K562 (cell line): ENCODE data around the gene DIP2A. TPM values are rescaled to one million over a fixed set of nuclear protein-coding genes. Genes with fewer than 3 reads are reported as not detected.

Source experiments
- CHD2 ChIP-seq: IDR thresholded peaks from 2 replicates; pipeline ENCODE4 v1.6.1; 2011; ENCODE audit warnings: low read depth, low read length
- DIDO1 ChIP-seq: fragments of 450-650 bp; IDR thresholded peaks from 2 replicates; pipeline ENCODE4 v1.6.1; 2016; ENCODE audit warnings: low read depth, missing biosample characterization, missing genetic modification characterization
- ESRRA ChIP-seq: fragments of 450-650 bp; IDR thresholded peaks from 2 replicates; pipeline ENCODE4 v1.6.1; 2014; ENCODE audit warnings: low read depth, mild to moderate bottlenecking, moderate library complexity, borderline replicate concordance
- GATA2 ChIP-seq: sonication (generic); formaldehyde crosslinking; IDR thresholded peaks from 2 replicates; pipeline ENCODE4 v1.4.0; 2020; ENCODE audit warnings: mild to moderate bottlenecking, missing genetic modification reagents
- HDAC2 ChIP-seq: fragments of 450-650 bp; IDR thresholded peaks from 2 replicates; pipeline ENCODE4 v1.6.1; 2016; ENCODE audit warnings: mild to moderate bottlenecking
- L3MBTL2 ChIP-seq: fragments of 450-650 bp; IDR thresholded peaks from 2 replicates; pipeline ENCODE4 v1.6.1; 2016; ENCODE audit warnings: mild to moderate bottlenecking, moderate library complexity
- NFIC ChIP-seq: fragments of 450-650 bp; IDR thresholded peaks from 2 replicates; pipeline ENCODE4 v1.6.1; 2017; ENCODE audit warnings: mild to moderate bottlenecking, inconsistent platforms
- NONO ChIP-seq, 2 experiments: fragments of 200-400 bp in 1 of 2; fragments of 450-650 bp in 1 of 2; formaldehyde crosslinking in 1 of 2; IDR thresholded peaks; 2 replicates each; pipeline ENCODE4 v1.6.1; 2017; ENCODE audit warnings: low read depth in 2 of 2, mild to moderate bottlenecking in 2 of 2, moderate library complexity in 2 of 2, low read length in 1 of 2
- PCBP2 ChIP-seq: fragments of 200-400 bp; formaldehyde crosslinking; IDR thresholded peaks from 2 replicates; pipeline ENCODE4 v1.6.1; 2018; ENCODE audit warnings: low read length, low read depth, mild to moderate bottlenecking, moderate library complexity; ENCODE audit not compliant: poor library complexity, severe bottlenecking
- POU5F1 ChIP-seq: fragments of 150-350 bp; IDR thresholded peaks from 2 replicates; pipeline ENCODE4 v1.6.1; 2014; ENCODE audit warnings: borderline replicate concordance, low read length, low read depth, mild to moderate bottlenecking; ENCODE audit not compliant: partially characterized antibody
- WHSC1 ChIP-seq: IDR thresholded peaks from one replicate; pipeline ENCODE4 v1.6.1; 2012; ENCODE audit warnings: low read length, control low read depth, inconsistent platforms
- ZBTB7A ChIP-seq: IDR thresholded peaks from 2 replicates; pipeline ENCODE4 v1.6.1; 2011; ENCODE audit warnings: low read depth, mild to moderate bottlenecking, low read length, moderate library complexity, borderline replicate concordance; ENCODE audit not compliant: control insufficient read depth
- ZNF263 ChIP-seq: sonication (generic); formaldehyde crosslinking; IDR thresholded peaks from 2 replicates; pipeline ENCODE4 v1.8.0; 2022; ENCODE audit warnings: mild to moderate bottlenecking, missing genetic modification reagents, borderline replicate concordance
- ZNF408 ChIP-seq: fragments of 250-450 bp; sonication (Bioruptor Pico); IDR thresholded peaks from 2 replicates; pipeline ENCODE4 v1.4.0; 2020; ENCODE audit warnings: low read depth, mild to moderate bottlenecking, moderate library complexity
- ZNF696 ChIP-seq: fragments of 250-450 bp; sonication (Bioruptor Pico); conservative IDR thresholded peaks from 2 replicates; pipeline ENCODE4 v1.4.0; 2020; ENCODE audit warnings: mild to moderate bottlenecking, moderate library complexity
- polyA plus RNA-seq, 8 experiments: library from polyadenylated mRNA; depleted of rRNA in 4 of 8; stranded (reverse) in 5 of 8; unstranded in 3 of 8; fragments of >200 nt; fragmentation: Nextera tagmentation in 2 of 8; fragmentation: Illumina TruSeq in 1 of 8; extraction: Ambion mirVana in 2 of 8; extraction: Trizol in 1 of 8; gene quantifications; 2 replicates each; pipeline versions ENCODE4 v1.2.1 to v1.2.3, GENCODE V29; 2011 to 2014; ENCODE audit warnings: inconsistent platforms in 1 of 8, missing spikeins in 1 of 8
- total RNA-seq, 7 experiments: library from RNA; depleted of rRNA in 6 of 7; stranded (reverse); fragments of >200 nt in 6 of 7; fragmentation: Illumina TruSeq in 2 of 7; extraction: Trizol in 2 of 7; gene quantifications; 2 replicates each; pipeline versions ENCODE4 v1.2.1 to v1.2.3, GENCODE V29; 2011 to 2021; ENCODE audit warnings: low replicate concordance in 1 of 7
- TF ChIP-seq, protein P1 (sequence below), 2 experiments: IDR thresholded peaks; 2 replicates each; pipeline ENCODE4 v1.6.1; 2011; ENCODE audit warnings: borderline replicate concordance in 1 of 2, control low read depth in 1 of 2, low read depth in 1 of 2, low read length in 1 of 2, mild to moderate bottlenecking in 1 of 2, mixed read lengths in 1 of 2, moderate library complexity in 1 of 2; ENCODE audit not compliant: insufficient read depth in 1 of 2, insufficient read length in 1 of 2, poor library complexity in 1 of 2, severe bottlenecking in 1 of 2; ENCODE audit errors: extremely low read depth in 1 of 2
- TF ChIP-seq, protein P2 (sequence below): sonication (generic); formaldehyde crosslinking; IDR thresholded peaks from 2 replicates; pipeline ENCODE4 v1.8.0; 2022; ENCODE audit warnings: mild to moderate bottlenecking, missing genetic modification reagents
- TF ChIP-seq, protein P3 (sequence below): fragments of 150-350 bp; IDR thresholded peaks from 2 replicates; pipeline ENCODE4 v1.6.1; 2014; ENCODE audit warnings: low read depth, mild to moderate bottlenecking, low read length, borderline replicate concordance

The DIP2A gene
- total and polyA plus RNA-seq, 9 of the 15 experiments (the other 6 are each of a cell fraction or from before 2014, with no cell fraction given) = 4.3 to 34.5 (median 20.3) TPM

DNA sequence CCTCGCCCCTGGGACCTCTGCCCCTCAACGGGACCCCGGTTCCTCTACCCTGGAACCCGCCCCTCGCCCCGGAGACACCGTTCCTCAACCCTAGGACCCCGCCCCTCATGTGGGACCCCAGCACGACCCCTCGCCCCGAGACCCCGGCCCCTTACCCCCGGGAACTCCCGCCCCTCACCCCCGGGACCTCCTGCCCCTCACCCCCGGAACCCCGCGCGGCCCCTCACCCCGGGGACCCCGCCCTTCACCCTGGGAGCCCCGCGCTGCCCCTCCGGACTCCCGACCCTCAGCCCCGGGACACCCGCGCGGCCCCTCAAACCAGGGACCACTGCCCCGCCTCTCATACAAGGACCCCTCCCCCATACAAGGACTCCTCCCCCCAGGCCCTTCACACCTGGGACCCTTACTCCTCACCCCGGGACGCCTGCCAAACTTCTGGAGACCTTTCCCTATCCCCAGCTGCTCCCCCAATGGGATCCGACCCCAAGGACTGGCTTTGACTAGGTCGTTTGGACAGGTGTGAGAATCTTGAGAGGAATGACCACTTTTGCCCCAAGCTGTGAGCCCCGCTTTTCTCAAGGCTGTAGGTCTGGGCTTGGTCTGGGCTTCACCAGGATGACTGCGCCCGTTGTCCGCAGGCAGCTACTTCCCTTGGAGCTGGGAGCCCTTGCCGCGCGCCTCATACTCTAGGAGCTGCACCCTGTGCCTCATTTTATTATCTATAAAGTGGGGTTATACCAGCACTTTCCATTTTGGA is 843 bp downstream of the DIP2A start (continued):
- no peak for TF ChIP-seq DIDO1
- TF ChIP-seq, protein P1, sequence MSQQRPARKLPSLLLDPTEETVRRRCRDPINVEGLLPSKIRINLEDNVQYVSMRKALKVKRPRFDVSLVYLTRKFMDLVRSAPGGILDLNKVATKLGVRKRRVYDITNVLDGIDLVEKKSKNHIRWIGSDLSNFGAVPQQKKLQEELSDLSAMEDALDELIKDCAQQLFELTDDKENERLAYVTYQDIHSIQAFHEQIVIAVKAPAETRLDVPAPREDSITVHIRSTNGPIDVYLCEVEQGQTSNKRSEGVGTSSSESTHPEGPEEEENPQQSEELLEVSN (IDR thresholded peaks at IDR 0.05; ENCODE audit: borderline replicate concordance in 1 of 2, extremely low read depth in 1 of 2, insufficient read depth in 1 of 2, insufficient read length in 1 of 2, low read depth in 1 of 2, low read length in 1 of 2, poor library complexity in 1 of 2, severe bottlenecking in 1 of 2) = peak in 1 of 2 experiments; percentile 6
- no peak for TF ChIP-seq GATA2 (CRISPR knock-in tag)
- TF ChIP-seq ESRRA = no peak
- TF ChIP-seq, protein P2, sequence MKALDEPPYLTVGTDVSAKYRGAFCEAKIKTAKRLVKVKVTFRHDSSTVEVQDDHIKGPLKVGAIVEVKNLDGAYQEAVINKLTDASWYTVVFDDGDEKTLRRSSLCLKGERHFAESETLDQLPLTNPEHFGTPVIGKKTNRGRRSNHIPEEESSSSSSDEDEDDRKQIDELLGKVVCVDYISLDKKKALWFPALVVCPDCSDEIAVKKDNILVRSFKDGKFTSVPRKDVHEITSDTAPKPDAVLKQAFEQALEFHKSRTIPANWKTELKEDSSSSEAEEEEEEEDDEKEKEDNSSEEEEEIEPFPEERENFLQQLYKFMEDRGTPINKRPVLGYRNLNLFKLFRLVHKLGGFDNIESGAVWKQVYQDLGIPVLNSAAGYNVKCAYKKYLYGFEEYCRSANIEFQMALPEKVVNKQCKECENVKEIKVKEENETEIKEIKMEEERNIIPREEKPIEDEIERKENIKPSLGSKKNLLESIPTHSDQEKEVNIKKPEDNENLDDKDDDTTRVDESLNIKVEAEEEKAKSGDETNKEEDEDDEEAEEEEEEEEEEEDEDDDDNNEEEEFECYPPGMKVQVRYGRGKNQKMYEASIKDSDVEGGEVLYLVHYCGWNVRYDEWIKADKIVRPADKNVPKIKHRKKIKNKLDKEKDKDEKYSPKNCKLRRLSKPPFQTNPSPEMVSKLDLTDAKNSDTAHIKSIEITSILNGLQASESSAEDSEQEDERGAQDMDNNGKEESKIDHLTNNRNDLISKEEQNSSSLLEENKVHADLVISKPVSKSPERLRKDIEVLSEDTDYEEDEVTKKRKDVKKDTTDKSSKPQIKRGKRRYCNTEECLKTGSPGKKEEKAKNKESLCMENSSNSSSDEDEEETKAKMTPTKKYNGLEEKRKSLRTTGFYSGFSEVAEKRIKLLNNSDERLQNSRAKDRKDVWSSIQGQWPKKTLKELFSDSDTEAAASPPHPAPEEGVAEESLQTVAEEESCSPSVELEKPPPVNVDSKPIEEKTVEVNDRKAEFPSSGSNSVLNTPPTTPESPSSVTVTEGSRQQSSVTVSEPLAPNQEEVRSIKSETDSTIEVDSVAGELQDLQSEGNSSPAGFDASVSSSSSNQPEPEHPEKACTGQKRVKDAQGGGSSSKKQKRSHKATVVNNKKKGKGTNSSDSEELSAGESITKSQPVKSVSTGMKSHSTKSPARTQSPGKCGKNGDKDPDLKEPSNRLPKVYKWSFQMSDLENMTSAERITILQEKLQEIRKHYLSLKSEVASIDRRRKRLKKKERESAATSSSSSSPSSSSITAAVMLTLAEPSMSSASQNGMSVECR = 0 out of 2 replicates have a peak, but pooled peaks have one; percentile 2
- TF ChIP-seq, protein P3, sequence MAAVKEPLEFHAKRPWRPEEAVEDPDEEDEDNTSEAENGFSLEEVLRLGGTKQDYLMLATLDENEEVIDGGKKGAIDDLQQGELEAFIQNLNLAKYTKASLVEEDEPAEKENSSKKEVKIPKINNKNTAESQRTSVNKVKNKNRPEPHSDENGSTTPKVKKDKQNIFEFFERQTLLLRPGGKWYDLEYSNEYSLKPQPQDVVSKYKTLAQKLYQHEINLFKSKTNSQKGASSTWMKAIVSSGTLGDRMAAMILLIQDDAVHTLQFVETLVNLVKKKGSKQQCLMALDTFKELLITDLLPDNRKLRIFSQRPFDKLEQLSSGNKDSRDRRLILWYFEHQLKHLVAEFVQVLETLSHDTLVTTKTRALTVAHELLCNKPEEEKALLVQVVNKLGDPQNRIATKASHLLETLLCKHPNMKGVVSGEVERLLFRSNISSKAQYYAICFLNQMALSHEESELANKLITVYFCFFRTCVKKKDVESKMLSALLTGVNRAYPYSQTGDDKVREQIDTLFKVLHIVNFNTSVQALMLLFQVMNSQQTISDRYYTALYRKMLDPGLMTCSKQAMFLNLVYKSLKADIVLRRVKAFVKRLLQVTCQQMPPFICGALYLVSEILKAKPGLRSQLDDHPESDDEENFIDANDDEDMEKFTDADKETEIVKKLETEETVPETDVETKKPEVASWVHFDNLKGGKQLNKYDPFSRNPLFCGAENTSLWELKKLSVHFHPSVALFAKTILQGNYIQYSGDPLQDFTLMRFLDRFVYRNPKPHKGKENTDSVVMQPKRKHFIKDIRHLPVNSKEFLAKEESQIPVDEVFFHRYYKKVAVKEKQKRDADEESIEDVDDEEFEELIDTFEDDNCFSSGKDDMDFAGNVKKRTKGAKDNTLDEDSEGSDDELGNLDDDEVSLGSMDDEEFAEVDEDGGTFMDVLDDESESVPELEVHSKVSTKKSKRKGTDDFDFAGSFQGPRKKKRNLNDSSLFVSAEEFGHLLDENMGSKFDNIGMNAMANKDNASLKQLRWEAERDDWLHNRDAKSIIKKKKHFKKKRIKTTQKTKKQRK = no peak
- no peak for TF ChIP-seq WHSC1
- TF ChIP-seq L3MBTL2 = peak; percentile 33; the same call in 1 of the 2 replicates
- TF ChIP-seq POU5F1 = no peak
- TF ChIP-seq PCBP2 = no peak
- no peak for TF ChIP-seq NONO (IDR thresholded peaks at IDR 0.05; ENCODE audit: low read depth in 2 of 2, low read length in 1 of 2)
- no peak for TF ChIP-seq ZNF408 (CRISPR knock-in tag)
- no peak for TF ChIP-seq ZNF696
- 0 out of 2 replicates have a peak, but pooled peaks have one; percentile 19 for TF ChIP-seq HDAC2
- TF ChIP-seq CHD2 = no peak
- TF ChIP-seq ZBTB7A = peak; percentile 76; the same call in 1 of the 2 replicates
- TF ChIP-seq ZNF263 (CRISPR knock-in tag) = 0 out of 2 replicates have a peak, but pooled peaks have one; percentile 18
- peak; percentile 31; the same call in 1 of the 2 replicates for TF ChIP-seq NFIC
